ENCODE results near the gene RHNO1. TPM values are rescaled to one million over a fixed set of nuclear protein-coding genes. Genes with fewer than 3 reads are reported as not detected.

RHNO1 gene
- total and polyA plus RNA-seq, 2 of the 4 experiments (the other 2 are of a cell fraction), result 26.1 to 30.6 TPM

DNA sequence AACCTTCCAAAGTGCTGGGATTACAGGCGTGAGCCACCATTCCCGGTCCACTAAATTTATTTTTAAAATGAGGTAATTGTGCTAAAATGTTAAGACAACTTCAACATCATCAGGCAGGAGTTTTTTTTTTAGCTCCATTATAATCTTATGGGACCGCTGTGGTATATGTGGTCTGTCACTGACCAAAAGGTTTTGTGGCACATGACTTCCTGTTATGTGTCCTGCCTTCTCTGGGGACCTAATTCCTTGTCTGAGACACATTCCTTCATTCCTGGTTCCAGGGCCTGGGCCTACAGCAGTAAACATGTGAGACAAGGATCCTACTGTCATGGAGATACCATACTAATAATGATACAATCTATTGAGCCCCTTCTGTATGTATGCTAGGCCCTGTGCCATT, 25.1 kb upstream of the RHNO1 start:
- Histone ChIP-seq H2AFZ (replicated peaks; ENCODE audit: low read length, poor library complexity) (no peak overlapping the region), H2AK9ac (replicated peaks; ENCODE audit: low read depth, low read length, poor library complexity) (no peak overlapping the region), H3K18ac (ENCODE audit: low read depth, low read length) (no peak overlapping the region), H4K8ac (ENCODE audit: low read depth in 2 of 2, low read length in 2 of 2) (no peak overlapping the region), H3K27me3 (ENCODE audit: control insufficient read depth, insufficient read depth, low read length) (no peaks in the 10 kb centered on the region), H2BK120ac (ENCODE audit: low read depth, low read length) (no peak overlapping the region), H2BK5ac (ENCODE audit: low read depth, low read length, poor library complexity, severe bottlenecking) (no peak overlapping the region), H2BK20ac (ENCODE audit: low read depth, low read length) (no peak overlapping the region), H4K20me1 (ENCODE audit: insufficient read depth, low read length) (0 out of 2 replicates have a peak, but pooled peaks cover 2% of the 10 kb centered on the region), H3K23ac (ENCODE audit: low read depth, low read length) (no peak overlapping the region), H4K91ac (ENCODE audit: insufficient read depth, low read depth, low read length) (no peak overlapping the region), H3K4me1 (ENCODE audit: control insufficient read depth, insufficient read depth, low read length) (peaks cover 5% of the 10 kb centered on the region), H3K14ac (replicated peaks; ENCODE audit: low read depth, low read length) (no peak overlapping the region), H3K4me2 (ENCODE audit: low read depth, low read length) (no peak overlapping the region), H3K36me3 (ENCODE audit: control insufficient read depth, insufficient read depth, low read length) (no peaks in the 10 kb centered on the region), H4K5ac (ENCODE audit: low read depth, low read length) (no peak overlapping the region), H3K56ac (ENCODE audit: extremely low read depth, insufficient read depth, low read length) (no peak overlapping the region), H3K4me3 (ENCODE audit: insufficient read depth, low read depth, low read length) (no peak overlapping the region), H3K79me1 (ENCODE audit: low read depth in 1 of 2, low read length in 2 of 2) (no peaks in the 10 kb centered on the region), H2BK15ac (ENCODE audit: low read depth, low read length) (no peak overlapping the region), H3K9me3 (ENCODE audit: control insufficient read depth, insufficient read depth, low read length) (no peaks in the 10 kb centered on the region), H3K27ac (ENCODE audit: insufficient read depth, low read length) (no peak overlapping the region), H3K9me1 (ENCODE audit: insufficient read depth, low read length) (peaks cover 4% of the 10 kb centered on the region; the same call in 1 of the 2 replicates), H2AK5ac (ENCODE audit: low read depth, low read length) (no peak overlapping the region), H3K4ac (ENCODE audit: low read depth, low read length) (no peak overlapping the region), H3K9ac (ENCODE audit: low read depth, low read length) (no peak overlapping the region)
- CTCF ChIA-PET, result no interaction called here
- no CpG with 5 or more reads among the region's 3 CpGs for WGBS, 2 experiments (ENCODE audit: extremely low coverage in 2 of 2, insufficient read length in 1 of 2)
- POLR2A ChIA-PET (ENCODE audit: unreplicated experiment), result no interaction called here
- intact Hi-C loops (cut with micrococcal nuclease) (loop anchor here (2.0 kb wide), 1 partner anchor 183 kb away; no protein-coding TSS in a partner anchor), in situ Hi-C loops (cut with MboI; ENCODE audit: low sequenced_read_pairs) (loop anchor here (10.0 kb wide), 1 partner anchor 183 kb away; no protein-coding TSS in a partner anchor), dilution Hi-C loops (cut with HindIII; ENCODE audit: low sequenced_read_pairs, unreplicated experiment) (no loop called here)
- ATAC-seq (ENCODE audit: low read depth), result no peak
- no peak for DNase-seq
- BruUV-seq (replicated peaks), result no TSS peak
- TF ChIP-seq MXI1 (IDR thresholded peaks at IDR 0.05; ENCODE audit: borderline replicate concordance, low read depth, low read length) (no peak), NFE2L2 (IDR thresholded peaks at IDR 0.05; ENCODE audit: low read depth, low read length) (no peak), MAZ (IDR thresholded peaks at IDR 0.05; ENCODE audit: borderline replicate concordance, low read depth, low read length) (no peak), RCOR1 (IDR thresholded peaks at IDR 0.05; ENCODE audit: insufficient replicate concordance, low read length) (no peak), MAFK (IDR thresholded peaks at IDR 0.05; ENCODE audit: low read depth, low read length) (no peak), RFX5 (IDR thresholded peaks at IDR 0.05; ENCODE audit: low read depth, low read length) (no peak), SMC3 (IDR thresholded peaks at IDR 0.05; ENCODE audit: low read depth, low read length) (no peak), FOS (IDR thresholded peaks at IDR 0.05; ENCODE audit: low read depth, low read length) (no peak), RAD21 (IDR thresholded peaks at IDR 0.05; ENCODE audit: low read length) (no peak), CEBPB (IDR thresholded peaks at IDR 0.05; ENCODE audit: low read depth, low read length) (no peak), BHLHE40 (IDR thresholded peaks at IDR 0.05; ENCODE audit: low read depth, low read length) (no peak), CHD1 (IDR thresholded peaks at IDR 0.05; ENCODE audit: low read depth, low read length) (no peak), POLR2A (IDR thresholded peaks at IDR 0.05; ENCODE audit: low read depth, low read length) (no peak), CTCF (conservative IDR thresholded peaks at IDR 0.05; ENCODE audit: low read depth, low read length) (no peak), USF2 (IDR thresholded peaks at IDR 0.05; ENCODE audit: low read depth, low read length) (no peak)

Data from IMR-90 (cell line).